Hematopoietic multipotent progenitor cell treated with erythropoietin and hydrocortisone succinate and interleukin-3 and kit ligand, for 4 days (in vitro differentiated cells): ENCODE results near the gene HMGCR.
"Not testable (repeated sequence)": the region's sequence is repeated elsewhere in the genome, so short reads cannot be mapped to it uniquely, and the experiment has no call there.

Experiments used
- DNase-seq: peaks from one replicate; pipeline ENCODE4 v3.0.0-alpha.2; 2015

HMGCR gene

DNA sequence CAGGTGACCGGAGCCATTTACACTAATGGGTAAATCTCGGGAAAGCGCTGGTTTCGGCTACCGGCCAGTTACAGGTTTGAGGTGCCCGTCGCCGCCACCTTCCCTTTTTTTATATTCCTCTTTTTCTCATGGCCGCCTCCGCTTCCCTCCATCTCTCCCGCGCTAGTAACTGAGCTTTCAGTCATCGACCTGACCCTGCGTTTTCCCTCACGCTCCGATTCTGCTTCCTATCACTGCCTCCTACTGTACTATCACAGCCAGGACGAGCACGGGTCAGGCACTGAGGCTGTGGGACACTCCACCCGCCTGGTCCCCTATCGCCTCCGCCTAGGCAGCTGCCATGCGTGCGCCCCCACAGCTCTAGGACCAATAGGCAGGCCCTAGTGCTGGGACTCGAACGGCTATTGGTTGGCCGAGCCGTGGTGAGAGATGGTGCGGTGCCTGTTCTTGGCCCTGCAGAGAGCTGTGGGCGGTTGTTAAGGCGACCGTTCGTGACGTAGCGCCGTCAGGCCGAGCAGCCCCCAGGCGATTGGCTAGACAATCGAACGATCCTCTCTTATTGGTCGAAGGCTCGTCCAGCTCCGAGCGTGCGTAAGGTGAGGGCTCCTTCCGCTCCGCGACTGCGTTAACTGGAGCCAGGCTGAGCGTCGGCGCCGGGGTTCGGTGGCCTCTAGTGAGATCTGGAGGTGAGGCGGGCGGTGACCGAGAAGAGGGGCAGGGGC lies at the start of gene HMGCR:
Gene HMGCR (plus strand): TSS at position 606 of the 722 bp plus-strand sequence. CDS start 5,386 bp downstream, outside the sequence.
- peak; percentile 100 for DNase-seq

DNA sequence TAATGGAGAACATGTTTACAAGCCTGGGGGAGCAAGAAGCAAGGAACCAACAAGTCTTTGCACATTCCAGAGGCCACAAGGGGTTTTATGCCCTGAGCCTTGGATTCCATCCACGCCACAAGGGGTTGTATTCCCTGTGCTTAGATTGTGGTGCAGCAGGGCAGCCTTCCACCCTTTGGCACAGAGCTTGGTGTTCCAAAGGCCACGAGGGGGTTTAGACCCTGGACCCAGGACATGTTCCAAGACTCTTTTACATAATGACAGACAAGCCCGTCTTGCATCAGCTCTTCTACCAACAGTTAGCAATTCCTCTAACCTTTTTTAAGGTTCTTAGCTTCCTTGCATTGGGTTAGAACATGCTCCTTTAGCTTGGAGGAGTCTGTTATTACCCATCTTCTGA lies 45.2 kb upstream of the HMGCR start:
- not testable (repeated sequence) for DNase-seq

DNA sequence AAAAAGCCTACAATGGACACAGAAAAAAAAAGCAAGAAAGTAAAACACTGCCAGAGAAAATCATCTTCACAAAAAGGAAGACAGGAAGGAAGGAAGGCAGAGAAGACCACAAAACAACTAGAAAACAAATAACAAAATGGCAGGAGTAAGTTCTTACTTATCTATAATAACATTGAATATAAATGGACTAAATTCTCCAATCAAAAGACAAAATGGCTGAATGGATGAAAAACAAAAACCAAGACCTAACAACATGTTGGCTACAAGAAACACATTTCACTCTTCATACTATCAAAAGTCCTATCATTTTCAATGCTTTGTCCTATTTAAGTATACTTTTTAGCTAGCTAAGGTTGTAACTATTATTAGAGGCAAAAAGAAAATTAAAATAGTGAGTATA lies 36.9 kb upstream of the HMGCR start:
- no peak for DNase-seq

DNA sequence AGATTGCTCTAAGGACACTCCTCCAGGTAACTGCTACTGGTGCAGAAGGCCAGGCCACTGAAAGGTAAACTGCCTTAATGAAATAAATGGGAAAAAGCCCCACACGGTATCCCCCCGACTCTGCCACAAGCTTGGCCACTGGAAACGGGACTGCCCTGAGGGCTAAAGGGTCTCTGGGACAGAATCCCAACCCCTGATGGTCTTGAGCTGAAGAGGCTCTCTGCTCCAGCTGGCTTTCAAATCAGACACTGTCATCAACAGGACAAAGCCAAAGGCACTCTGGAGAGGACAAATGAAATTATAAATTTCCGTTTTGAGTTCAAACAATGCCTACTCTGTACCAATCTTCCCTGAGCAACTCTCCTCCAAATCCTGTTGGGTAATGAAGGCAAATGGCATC lies 33.6 kb upstream of the HMGCR start:
- no peak for DNase-seq

DNA sequence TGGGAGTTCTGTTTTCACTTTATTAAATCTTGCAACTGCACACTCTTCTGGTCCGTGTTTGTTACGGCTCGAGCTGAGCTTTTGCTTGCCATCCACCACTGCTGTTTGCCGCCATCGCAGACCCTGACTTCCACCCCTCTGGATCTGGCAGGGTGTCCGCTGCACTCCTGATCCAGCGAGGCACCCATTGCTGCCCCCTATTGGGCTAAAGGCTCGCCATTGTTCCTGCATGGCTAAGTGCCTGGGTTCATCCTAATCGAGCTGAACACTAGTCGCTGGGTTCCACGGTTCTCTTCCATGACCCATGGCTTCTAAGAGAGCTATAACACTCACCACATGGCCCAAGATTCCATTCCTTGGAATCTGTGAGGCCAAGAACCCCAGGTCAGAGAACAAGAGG lies 32.5 kb upstream of the HMGCR start:
- not testable (repeated sequence) for DNase-seq

DNA sequence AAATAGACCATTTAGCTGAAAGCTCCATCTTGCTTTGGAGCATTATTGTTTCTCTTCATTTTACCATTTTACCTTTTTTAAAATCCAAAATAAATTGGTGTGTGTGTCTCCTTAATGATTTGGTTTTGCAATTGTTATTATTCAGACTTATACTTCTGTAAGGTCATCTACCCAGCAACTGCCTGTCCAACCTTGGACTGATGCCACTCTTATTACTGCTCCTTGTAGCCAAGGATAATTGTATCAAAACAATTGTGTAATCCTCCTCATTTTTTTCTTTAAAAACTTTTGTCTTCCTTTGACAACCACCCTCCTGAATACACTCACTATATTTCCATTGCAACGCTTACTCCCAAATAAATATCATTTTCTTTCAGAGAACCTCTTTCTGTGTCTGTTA lies 30.3 kb upstream of the HMGCR start:
- no peak for DNase-seq

DNA sequence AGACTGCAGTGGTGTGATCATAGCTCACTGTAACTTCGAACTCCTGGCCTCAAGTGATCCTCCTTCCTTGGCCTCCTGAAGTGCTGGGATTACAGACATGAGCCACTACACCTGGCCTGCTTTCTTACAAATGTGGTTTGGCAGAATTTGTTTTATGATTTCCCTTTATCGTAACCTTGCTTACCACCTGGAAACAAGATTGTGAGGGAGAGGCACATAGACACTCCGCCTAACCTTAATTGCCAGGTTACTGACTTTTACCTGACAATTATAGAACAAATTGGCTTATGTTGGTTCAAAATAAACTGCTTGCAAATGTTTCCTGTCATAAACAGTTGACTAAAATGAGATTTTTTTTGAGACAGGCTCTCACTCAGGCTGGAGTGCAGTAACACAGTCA lies 26.8 kb upstream of the HMGCR start:
- DNase-seq, result no peak

DNA sequence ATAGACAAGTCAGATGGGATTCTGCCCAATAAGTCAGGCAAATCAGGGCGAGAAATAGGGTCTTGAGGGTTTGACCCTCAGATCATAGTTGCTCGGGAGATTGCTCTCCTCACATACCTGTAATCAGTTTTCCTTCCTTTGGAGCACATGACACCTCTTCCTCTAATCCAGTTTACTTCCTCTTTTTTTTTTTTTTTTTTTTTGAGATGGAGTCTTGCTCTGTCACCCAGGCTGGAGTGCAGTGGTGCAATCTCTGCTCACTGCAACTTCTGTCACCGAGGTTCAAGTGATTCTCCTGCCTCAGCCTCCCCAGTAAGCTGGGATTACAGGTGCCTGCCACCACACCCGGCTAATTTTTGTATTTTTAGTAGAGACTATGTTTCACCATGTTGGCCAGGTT lies 17.9 kb upstream of the HMGCR start:
- peak; percentile 45 for DNase-seq

DNA sequence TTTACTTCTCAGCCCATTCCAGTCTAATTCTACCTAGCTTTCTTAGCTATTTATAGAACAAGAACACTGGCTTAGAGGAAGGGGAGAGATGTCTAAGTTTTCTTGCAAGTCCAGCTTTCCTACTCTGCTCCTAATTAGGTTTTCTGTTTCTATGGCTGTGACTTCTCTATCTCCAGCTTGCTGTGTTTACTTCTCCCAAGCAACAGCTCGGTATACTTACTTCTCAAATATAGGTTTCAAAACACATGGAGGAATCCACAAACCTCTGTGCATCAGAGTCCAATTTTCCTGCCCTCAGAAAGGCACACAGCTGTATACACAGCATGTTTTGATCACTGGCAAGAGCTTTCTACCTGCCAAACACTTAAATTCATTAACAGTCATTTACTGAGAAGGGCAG lies 17.4 kb upstream of the HMGCR start:
- no peak for DNase-seq

DNA sequence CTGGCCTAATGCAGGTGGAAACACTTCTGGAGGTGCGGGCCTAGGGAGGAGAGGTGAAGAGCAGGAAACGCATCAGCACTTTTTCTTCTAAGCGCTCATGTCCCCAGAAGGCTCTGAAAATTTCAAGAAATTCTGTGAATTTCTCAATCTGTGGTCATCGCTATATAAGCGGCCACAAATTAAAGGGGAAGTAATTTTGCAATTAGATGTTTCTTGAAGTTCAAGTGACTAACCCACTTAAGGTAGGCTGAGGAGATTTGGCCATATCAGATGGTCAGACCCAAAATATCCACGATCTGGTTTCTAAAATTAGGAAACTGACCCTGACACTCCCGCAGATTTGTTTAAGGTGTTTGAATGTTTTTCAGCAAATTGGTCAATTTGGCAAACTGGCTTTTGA lies 16.6 kb upstream of the HMGCR start:
- DNase-seq, result peak; percentile 84

DNA sequence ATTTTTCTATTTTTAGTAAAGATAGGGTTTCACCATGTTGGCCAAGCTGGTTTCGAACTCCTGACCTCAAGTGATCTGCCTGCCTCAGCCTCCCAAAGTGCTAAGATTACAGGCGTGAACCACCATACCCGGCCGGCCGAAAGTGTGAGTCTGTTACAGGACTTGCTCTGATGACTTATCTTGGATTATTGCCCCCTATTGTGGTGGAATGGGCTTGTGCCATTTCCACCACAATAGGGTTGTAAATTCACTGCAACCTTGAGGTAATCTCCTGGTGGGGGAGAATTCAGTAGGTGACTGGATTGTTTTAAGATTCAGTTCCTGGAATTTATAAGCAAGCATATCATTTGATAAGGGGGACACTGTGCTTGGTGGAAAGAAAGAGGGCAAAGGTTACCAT lies 15.0 kb upstream of the HMGCR start:
- DNase-seq, result no peak

DNA sequence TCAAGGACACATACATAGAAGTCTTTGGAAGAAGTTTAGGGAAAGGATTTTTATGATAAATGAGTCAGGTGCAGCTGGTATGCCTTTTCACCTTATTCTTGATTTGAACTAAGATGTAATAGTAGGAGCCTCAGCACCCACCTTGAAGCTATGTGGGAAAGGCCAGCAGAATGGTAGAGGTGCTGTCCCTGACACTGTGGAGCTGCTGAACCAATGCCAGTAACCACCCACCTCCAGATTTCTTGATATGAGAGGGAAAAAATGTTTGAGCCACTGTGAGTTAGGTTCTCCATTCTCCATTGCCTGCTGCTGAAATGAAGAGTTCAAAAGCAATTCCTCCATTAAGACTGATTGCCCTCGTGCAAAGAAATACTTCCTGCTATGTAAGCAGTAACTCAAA lies 12.2 kb upstream of the HMGCR start:
- no peak for DNase-seq

DNA sequence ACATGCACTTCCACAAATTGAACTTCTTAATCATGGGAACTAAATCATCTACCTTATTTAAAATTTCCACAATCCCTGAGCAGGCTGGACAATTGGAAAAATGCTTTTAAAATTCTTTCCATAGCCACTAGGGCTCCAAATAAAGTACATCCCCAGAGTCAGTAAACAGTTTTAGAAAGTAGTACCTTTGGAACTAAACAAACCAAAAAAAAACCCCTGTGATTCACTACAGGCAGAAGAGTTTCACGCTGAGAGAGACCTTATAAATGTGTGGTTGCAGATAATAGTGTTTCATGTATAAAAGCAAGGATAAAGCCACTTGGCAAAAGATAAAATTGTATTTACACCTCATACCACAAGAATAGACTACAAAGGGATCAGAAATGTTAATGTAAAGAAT lies 11.8 kb upstream of the HMGCR start:
- no peak for DNase-seq

DNA sequence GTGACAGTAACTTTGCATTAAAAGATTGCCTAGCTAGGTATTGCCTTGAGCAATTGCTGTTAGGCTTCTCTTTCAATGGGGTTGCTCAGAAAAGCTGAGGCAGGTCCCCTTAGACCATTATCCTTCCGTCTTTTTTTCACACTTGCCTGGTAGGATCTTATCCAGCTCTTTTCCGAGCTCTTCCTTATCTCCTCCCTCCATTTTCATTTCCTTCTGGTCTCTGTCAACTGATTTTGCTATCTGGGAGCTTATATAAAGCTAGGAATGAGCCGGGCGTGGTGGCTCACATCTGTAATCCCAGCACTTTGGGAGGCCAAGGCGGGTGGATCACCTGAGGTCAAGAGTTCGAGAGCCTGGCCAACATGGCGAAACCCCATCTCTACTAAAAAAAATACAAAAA lies 6.6 kb upstream of the HMGCR start:
- no peak for DNase-seq

DNA sequence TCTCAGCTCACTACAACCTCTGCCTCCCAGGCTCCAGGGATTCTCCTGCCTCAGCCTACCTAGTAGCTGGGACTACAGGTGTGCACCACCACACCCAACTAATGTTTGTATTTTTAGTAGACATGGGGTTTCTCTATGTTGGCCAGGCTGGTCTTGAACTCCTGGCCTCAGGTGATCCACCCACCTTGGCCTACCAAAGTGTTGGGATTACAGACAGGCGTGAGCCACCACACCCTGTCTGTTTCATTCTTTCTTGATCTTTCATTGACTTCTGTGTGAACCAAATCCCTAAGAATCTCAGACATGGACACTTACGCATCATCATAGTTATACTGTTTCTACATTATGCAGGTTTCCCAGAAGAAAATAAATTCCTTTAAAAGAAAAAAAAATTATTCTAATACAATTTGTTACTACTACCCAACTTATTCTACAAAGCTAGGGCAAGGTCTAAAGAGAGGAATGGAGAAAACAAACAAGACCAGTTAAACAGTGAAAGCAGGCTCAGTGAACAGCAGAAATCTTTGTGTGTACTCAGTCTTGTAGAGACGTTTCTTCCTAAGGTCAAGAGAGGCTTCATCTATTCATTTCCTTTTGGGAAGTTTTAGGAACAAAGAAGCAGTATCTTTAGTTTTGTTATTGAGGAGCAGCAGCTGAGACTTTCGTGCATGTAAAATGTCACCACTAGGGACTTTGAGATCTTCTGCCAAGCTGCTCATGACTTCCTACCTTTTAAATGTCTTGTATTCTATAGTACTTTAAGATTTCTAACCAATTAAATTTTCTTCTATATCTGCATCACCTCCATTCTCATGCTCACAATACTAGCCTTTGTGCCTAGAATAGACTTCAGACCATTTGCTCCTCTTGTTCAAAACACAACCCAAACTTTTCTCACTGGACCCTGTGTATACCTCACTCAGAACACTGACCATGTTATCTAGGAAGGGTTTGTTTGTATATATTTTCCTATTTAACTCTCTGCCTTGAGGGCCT lies 5.6 kb upstream of the HMGCR start:
- DNase-seq, result peak; percentile 43

DNA sequence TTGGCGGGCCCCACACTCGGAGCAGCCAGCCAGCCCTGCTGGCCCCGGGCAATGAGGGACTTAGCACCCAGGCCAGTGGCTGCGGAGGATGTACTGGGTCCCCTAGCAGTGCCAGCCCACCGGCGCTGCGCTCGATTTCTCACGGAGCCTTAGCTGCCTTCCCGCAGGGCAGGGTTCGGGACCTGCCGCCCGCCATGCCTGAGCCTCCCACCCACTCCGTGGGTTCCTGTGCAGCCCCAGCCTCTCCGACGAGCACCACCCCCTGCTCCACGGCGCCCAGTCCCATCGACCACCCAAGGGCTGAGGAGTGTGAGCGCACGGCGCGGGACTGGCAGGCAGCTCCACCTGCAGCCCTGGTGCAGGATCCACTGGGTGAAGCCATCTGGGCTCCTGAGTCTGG lies 3.3 kb upstream of the HMGCR start:
- DNase-seq, result not testable (repeated sequence)

DNA sequence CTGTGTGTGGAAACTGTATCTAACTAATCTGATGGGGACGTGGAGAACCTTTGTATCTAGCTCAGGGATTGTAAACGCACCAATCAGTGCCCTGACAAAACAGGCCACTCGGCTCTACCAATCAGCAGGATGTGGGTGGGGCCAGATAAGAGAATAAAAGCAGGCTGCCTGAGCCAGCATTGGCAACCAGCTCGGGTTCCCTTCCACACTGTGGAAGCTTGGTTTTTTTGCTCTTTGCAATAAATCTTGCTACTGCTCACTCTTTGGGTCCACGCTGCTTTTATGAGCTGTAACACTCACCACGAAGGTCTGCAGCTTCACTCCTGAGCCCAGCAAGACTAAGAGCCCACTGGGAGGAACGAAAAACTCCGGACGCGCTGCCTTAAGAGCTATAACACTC lies 2.6 kb upstream of the HMGCR start:
- DNase-seq, result not testable (repeated sequence)

DNA sequence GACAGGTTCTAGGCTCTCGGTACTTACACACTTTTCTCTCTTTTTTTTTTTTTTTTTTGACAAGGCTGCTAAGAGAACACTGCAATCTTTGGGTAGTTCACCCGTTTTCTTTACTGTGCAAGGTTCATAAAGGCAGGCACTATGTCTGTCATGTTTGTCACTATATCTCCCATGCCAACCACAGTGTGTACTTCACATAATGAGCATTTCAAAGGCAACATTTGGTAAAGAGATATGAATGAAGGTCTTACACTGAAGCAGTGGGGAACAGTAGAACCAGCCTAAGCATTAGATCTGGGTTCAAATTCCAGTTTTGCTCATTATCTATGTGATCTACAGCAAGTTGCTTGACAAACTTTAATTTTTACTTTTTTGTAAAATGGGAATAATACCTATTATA lies 1.5 kb upstream of the HMGCR start:
- peak; percentile 27 for DNase-seq

DNA sequence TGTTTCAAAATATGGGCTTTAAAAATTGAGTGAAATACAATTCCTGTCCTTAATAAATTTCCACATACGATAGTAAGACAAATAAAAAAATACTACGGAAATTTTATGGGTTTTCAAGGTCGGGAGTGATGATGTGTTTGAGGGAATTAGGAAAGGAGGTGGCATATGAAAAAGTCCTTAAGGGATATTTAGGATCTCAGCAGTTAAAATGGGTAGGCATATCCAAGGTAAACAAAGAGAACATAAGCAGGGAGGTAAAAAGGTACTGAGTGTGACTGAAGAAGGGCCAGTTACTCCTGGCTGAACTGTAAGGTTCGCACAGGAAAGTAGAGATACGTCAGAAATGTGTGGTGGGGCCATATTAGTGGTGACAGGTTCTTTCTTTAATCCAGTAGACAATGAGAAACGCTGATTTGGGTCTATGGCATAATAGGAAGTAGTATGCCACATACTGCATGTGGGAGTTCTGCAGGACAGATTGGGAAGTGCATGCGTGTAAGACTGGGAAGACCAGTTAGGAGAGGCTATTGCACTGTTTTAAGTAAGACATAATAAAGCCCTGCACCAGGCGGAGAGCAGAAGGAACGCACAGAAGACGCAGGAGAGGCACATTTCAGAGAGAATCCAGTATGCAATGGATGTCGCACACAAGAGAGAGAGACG lies 937 bp upstream of the HMGCR start:
- DNase-seq, result peak; percentile 71

DNA sequence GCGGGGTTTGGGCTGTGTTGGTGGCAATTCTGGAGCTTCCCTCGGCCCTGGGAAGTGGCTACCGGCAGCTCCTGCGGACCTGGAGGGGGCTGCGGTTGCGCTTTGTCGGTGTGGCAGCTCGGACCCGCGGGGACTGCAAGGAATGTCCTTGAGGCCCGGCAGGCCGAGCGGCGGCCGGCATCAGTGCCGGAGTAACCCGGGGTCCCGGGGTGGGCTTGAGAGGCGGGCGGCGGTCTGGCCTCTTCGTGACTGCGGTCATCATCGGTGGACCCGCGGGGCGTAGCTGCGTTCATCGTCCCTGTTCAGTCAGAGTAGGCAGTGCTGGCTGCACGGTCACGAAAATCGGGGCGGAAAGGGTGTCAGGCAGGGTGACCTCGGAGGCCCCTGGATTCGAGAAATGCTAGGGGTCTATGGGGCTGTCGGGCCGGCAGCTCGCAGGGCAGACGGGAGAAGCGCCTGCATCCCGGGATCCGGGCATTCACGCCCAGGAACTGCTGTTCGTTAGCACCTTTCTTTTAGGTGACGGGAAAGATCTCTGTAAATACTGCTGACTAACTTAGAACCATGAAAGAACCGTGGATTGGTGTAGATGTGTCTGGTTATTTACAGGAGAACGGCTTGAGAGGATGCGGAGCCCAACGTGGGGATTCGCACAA lies 474 bp downstream of the HMGCR start:
- DNase-seq, result peak; percentile 61

DNA sequence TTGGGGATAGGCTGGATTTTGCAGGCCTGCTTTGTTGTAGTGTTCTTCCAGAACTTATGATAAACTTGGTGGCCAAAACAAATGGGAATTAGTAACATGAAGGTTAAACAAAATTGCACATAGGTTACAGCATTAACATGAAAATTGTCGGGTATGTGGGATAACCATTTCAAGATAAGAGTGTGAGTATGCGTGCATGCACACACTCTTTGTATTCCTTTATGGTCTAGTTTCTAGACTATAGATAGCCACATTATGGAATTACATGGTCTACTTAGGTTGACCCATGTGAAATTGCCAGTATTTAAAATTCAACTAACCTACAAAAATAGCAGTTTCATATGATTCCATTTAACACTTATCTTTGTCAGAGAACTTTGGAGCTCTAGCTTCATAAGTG lies 1.4 kb downstream of the HMGCR start:
- no peak for DNase-seq

DNA sequence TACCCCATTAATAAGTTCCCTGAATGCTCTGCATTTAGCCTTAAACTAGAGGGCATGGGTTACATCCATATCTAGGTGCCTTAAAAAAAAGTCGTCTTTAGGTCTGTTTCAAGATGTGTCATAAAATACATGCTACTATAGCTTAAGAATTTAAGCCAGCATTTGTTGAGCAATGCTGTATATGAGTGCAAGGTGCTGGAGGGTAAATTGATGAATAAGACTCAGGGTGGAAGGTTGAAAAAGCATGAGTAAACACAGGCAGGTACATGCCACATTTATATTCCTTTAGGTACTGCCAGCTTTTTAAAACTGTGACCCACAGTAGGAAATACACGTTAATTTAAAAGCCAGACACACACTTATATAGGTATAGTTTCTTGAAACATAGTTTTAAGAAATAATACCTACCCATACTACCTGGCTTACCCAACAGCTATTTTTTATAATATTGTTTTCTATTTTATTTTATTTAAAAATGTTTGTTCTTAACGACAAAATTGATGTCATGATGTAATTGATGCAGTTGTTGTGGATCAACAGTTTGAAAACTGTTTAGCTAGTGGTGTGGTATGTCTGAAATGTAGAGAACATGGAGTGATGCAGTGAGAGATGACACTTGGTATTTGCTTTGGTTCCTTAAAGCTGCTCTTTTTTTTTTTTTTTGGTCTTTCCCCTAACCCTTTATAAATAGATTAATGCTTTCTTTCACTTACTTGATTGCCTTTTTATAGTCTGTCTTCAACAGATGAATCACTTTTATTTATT lies 3.9 kb downstream of the HMGCR start:
- no peak for DNase-seq
